HG03175 (cell line): Measurements from ENCODE around the gene TBCK.

Source experiments
- ATAC-seq: cut with Tn5 transposase; IDR thresholded peaks from one replicate; pipeline ENCODE4 v1.9.1; 2021; ENCODE audit warnings: mild to moderate bottlenecking, moderate library complexity; ENCODE audit not compliant: unreplicated experiment

TBCK gene

DNA sequence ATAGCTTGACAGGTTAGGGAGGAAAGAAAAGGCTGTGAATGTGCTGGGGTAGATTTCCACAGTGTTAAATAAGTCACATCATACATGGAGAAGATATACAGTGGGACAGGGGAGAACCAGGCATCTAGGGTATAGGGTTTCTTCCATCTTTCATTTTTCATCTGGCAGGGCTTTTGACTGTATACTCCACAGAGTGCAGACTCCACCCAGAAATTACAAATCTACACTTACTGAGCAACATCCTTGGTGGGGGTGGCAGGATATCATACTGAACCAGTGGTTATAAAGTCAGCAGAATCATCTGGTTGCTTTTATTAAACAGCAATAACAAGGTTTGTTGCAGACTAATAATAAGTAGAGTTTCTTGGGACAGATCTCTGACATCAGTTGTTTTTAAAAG is 266.5 kb downstream of the TBCK start:
- ATAC-seq: no peak

DNA sequence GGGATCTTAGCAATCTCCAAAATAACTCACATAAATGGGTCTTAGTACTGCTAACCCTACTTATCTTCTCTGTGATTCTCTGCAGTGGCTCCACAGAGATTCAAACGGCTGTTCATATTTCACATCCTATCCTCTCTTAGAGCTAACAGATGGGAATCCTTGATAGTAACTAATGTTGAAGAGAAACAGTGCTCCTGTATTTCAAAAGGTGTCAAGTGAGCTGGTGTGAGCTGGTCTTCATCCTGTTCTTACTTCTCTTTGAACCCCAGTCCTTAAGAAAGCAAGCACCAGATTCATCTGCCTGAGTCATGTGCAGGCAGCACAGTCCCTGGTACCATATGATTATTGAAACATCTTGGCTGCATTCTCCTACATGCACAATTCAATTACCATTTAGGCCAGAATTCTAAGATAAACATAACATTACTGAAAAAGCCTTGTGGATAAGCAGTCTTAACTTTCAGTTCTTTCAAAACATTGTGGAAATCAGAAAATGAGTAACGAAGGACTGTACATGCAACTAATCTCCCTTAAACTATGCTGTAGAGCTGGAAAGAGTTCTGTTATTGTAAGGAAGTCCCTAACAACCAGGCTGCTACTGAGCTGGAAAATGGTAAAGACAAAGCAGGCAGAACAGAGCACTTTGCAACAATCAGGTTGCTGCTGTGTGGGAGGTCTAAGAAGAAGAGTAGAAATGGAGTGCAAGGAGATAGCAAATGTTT is 267.6 kb downstream of the TBCK start:
- ATAC-seq: no peak

DNA sequence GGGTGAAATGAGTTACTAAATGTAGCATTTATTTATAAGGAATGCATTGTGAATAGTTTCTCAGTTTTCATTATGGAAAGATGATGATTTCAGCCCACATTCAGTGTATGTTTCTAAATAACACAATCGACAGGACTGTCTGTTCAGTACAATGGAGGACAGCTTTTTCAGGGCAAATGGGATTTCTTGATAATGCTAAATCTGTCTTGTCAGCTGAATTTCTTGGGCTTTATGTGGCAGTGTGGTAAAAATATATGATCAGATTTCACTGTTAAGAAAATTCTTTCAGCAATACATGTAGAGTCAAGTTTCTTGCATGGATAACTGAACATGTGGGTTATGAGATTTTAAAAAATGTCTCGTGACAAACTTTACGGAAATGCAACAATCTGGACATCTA is 269.9 kb downstream of the TBCK start:
- ATAC-seq: no peak

DNA sequence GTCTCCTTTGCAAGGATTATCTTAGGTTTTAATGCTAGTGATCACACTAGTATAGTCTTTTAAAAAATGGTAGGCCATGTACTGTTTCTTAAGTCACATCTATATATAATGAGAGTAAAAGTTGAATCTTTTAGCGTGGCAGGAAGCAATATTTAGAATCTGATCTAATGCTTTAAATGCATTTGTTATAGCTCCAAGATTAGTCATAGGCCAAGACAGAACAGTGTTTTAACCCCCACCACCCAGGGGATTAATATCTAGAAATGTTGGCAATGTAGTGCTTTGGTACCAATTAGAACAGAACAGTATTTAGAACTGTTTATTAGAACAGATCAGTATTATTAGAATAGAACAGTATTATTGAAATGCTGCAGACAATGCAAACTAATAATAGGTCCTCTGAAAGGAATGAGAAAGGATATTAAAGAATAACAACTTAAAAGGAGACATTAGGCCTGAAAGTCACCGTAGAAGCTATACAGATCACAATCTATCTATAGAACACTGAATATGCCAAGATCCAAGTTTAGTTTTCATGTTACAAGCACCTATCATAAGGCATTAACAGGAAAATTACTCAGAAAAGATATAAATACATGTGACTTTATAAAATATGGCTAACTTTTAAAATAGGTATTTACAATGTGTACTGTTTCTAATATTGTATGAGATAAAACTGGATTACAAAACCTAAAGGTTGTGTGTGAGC is 274.6 kb downstream of the TBCK start:
- ATAC-seq: no peak

DNA sequence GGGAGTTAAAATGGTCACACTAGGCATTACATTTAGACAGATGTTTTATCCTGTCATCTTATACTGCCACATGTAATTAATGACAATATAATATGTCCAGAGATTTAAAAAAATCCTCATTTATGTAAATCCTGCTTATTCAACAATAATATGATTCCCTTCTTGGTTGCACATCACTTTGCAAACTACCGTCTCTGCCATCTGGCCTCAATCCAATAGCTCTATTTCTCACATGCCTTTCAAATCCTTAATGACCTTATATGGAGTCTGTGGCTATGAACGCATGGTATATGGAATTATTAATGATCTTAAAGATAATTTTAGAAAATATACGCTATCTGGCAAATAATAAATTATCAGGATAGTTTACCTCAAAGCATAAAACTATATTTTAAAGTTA is 276.2 kb downstream of the TBCK start:
- no peak for ATAC-seq

DNA sequence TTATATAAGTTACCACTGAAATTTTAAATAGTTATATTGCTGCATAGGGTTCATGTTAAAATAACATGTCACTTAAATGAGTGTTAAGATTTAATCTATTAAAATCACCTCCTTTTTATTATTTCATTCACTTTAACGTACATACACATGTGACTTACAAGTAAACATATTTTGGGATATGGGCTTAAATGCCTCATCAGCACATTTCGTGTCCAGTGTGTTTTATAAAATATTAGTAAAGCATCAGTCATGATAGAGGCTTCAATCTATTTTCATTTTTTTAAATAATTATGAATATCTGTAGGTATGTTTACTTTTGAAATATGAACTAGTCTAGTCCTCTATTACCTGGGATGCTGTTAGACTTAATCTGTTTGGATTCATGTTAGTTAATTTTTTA is 277.1 kb downstream of the TBCK start:
- no peak for ATAC-seq

DNA sequence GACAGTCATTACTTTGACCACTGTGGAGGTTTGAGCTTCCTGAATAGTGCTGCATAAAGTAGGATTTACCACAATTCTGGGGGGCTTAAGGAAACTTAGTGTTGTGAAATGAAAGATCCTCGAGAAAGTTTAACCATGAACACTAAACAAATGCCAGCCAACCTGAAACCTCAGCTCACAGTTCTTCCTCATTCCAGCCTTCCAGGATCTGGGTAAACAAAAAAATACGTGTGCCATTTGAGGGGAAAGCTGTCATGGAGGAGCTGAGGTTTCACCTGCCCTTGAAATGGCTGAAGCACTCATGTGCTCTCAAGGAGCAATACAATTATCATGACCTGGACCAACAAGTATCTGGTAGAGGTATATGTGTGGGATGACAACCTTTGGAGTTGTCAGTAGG is 278.0 kb downstream of the TBCK start:
- no peak for ATAC-seq

DNA sequence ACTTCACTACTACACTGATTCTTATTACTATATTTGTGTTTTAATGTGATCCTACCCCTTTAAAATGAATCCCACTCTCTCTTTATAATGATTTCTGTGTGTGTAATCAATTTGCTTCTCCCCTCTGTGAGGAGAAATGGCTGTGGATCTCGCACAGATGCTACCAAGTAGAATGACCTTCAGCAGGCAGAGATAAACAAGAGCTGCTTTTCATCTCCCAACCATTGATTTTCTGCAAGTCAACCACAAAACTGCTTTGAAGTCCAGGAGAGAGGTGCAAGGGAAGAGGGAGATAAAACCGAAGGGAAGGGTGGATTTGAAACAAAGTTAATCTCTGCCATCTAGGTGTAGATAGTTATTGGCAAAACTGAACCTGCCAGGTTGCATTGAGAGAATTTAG is 279.2 kb downstream of the TBCK start:
- no peak for ATAC-seq

DNA sequence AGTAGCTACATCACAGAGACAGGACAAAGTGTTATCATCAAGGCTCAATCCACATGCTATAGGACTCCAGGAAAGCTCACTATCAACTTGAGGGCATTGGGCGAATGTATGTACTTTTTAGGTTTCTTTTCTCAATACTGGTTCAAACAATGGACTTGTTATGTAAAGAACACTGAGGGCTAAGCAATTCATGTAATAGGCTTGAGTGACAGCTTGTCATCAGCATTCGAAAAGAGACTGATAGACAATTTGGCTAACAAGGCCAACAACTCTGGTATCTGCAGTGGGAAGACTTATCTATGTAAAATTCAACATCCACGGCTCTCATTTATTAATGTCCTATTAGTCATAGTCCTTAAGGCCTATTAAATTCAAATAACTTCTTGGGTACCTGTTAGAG is 279.7 kb downstream of the TBCK start:
- no peak for ATAC-seq

DNA sequence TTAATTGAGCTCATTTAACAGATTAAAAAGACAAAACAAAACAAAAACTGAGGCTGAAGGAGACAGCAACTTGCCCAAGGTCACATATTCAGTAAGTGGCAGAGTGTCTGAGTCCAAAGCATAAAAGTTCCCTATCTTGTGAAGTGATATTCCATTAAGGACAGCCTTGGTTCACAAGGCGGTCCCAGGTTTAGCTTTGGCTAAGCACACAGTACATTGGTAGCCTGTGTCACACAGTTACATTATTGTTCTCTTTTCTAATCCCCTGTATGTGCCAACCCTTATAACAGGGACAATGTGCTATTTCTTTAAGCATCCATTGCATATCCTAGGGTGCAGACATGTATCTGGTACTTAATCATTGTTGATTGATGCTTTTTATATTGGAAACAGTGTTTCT is 280.8 kb downstream of the TBCK start:
- no peak for ATAC-seq

DNA sequence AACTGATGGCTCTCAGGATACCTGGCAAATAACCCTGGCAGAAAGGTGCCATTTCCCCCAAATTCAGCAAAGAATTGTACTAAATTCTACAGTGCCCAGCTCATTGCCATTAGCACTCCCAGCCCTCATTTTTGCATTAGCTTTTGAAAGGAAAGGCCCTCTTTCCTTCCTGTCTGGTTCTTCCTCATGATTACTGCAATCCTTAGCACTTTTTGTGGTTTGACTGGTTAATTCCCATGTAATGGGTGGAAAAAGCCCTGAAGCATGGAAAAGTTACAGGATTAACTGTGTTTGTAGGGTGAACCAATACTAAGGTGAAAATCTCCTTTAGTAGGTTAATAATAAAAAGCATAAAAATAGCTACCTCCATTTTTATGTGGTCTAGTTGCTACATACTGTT is 281.3 kb downstream of the TBCK start:
- ATAC-seq: no peak

DNA sequence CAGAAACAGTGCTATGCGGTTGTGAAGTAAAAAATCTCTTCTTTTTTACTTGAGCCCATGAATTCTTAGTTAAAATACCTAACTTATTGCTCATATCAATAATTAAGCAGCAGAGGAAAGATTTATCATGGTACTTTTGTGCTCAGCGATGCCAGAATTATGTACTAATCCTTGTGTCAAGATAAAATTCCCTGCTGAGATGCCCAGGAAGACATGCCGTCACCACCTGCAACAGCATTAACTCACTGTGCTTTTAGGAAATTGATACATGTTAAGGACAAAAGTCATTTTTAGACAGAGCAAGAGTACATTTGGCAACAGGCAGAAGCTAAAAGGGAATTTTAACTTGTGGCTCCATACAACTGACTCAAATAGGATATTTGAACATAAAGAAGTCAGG is 281.8 kb downstream of the TBCK start:
- ATAC-seq: no peak

DNA sequence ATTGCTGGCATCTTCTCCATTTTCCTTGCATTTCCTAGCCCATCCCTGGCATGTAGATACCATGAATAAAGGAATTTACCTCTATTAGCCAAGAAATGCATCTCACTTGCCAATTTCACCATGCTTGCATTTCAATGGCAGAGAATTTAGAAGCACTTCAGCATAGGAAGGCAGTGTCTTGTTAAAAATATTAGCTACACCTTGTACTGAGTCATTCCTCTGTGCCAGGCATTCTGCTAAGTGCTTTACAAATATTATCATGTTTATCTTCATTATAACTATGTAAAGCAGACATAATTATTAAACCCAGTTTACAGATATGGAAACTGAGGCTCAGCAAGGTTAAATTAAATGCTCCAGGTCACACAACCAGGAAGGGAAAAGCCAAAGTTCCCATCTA is 282.5 kb downstream of the TBCK start:
- ATAC-seq: no peak

DNA sequence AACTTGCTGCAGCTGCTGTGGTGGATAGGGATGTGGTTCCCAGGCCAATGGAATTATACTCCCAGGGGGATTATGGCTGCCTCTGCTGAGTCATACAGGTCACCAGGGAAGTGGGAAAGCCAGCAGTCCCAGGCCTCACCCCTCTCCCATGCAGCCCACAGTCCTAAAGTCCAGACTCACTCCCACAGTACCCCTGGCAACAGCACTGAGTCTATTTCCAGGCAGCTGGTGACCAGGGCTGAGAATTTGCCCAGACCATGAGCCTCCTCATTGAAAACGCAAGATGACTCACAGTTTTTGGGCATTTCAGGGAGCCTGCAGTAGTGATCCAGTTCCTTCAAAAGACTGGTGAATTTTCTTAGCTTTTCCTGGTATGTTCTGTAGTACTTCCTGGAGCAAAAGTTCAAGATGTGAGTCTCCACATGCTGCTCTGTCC is 283.1 kb downstream of the TBCK start:
- no peak for ATAC-seq

DNA sequence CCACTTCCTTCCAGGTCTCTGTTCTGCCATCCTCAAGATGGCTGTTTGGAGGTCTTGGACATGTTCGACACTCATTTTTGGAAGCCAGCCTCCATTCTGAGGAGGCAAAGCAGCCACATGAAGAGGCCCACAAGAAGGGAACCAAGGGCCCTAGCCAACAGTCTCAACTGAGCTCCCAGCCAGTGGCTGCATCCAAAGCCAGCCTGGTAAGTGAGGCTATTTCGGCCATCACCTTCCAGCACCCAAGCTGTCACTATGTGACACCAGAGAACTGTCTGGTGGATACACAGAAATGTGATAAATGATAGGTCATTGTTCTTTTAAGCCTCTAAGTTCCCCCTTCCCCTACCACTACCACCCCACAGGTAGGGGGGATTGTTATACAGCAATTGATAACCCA is 293.6 kb downstream of the TBCK start:
- ATAC-seq: no peak

DNA sequence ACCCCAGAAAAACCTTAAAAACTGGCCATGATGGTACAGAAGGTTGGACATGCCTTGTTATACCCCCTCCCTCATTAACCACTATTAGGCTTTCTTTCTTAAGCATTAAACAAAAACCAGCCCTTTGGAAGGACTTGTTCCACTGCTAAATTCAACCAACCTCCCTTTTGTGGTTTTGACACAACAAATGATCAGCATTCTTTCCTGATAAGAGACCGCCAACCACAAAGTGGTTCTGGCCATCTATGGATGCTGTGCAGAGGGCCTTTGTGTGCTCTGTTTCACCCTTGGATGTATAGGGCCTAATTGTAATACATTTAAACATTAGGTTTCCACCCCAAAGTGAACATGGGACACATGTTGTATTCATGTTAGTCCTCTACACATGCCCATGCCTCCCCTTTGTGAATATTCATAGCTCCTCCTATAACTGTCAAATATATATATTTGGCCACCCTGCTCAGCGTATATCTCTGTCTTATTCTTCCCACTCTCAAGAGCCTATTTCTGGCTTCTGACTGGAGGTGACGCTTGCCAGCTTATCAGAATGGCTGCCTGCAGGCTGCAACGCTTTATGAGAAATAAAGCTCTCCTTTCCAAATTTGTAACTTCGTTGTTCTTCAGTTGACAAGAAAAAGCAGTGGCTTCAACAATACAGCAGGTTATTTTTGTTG is 294.1 kb downstream of the TBCK start:
- no peak for ATAC-seq

DNA sequence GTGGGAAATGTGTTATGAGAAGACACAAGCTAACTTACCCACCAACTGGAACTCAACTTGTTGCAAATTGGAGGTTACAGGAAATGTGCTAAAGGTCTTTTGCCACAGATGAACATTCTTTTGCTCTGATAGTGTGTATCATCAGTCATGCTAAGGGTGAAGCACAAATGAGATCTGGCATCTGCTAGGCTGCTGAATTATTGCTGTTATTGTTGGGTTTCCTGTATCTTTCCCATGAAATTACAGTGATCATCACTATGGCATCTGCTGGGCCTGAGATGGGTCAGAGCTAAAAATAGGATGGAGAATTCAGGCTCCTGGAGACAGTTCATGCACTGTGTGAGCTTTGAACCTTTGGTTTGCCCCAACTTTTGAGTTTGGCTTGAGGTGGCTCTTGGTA is 296.2 kb downstream of the TBCK start:
- ATAC-seq: no peak

DNA sequence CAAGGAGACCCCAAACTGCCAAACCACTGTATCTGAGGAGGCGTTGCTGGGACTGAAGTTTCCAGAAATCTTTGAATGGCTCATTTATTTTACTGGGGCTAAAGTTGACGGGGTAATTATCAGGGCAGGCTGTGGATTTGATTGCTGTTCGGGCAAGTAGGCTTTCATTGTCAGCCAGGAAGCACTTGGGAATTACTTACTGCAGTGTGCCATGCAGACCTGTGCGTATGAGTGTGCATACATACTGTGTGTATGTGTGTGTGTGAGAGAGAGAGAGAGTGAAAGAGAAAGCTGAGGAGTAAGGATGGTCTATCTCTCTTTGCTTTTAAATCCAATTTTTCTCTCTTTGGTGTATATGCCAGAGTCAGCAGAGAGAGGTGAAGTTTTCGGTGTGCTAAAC is 298.0 kb downstream of the TBCK start:
- no peak for ATAC-seq

DNA sequence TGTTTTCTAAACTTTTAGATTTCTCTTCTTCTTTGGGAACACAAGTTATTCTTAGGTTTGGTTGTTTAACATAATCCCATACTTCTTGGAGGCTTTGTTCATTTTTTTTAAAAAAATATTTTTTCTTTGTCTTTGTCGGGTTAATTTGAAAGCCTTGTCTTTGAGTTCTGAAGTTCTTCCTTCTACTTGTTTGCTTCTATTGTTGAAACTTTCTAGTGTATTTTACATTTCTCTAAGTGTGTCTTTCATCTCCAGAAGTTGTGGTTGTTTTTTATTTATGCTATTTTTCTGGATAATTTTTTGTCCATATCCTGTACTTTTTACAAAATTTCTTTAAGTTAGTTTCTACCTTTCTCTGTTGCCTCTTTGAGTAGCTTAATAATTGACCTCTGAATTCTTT is 304.6 kb downstream of the TBCK start:
- ATAC-seq: no peak

DNA sequence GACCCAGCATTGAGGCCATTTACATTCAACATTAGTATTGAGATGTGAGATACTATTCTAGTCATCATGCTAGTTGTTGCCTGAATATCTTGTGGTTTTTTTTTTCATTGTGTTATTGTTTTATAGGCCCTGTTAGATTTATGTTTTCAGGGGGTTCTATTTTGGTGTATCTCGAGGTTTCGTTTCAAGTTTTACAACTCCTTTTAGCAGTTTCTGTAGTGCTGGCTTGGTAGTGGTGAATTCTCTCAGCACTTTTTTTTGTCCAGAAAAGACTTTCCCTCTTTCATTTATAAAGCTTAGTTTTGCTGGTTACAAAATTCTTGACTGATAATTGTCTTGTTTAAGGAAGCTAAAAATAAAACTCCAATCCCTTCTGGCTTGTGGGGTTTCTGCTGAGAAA is 305.2 kb downstream of the TBCK start:
- ATAC-seq: no peak

DNA sequence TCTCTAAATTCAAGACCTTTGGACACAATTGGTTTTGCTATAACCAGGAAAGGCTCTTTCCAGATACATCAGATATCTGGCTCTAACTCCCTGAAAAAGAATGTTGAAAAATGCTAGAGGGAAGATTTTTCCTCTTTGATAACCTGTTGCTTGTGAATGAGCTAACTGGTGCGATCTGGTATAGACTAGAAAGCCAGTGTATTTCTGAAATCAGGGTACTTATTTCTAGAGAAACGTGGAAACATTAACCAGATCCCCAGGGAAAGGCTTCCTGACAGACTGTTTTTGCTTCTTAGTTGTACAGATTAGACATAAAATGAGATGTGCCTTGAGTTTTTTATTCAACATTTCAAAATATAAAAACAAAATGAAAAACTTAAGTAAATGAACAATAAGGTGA is 313.0 kb downstream of the TBCK start:
- no peak for ATAC-seq
